Measurements from ENCODE around the gene DOHH.

DOHH gene

DNA sequence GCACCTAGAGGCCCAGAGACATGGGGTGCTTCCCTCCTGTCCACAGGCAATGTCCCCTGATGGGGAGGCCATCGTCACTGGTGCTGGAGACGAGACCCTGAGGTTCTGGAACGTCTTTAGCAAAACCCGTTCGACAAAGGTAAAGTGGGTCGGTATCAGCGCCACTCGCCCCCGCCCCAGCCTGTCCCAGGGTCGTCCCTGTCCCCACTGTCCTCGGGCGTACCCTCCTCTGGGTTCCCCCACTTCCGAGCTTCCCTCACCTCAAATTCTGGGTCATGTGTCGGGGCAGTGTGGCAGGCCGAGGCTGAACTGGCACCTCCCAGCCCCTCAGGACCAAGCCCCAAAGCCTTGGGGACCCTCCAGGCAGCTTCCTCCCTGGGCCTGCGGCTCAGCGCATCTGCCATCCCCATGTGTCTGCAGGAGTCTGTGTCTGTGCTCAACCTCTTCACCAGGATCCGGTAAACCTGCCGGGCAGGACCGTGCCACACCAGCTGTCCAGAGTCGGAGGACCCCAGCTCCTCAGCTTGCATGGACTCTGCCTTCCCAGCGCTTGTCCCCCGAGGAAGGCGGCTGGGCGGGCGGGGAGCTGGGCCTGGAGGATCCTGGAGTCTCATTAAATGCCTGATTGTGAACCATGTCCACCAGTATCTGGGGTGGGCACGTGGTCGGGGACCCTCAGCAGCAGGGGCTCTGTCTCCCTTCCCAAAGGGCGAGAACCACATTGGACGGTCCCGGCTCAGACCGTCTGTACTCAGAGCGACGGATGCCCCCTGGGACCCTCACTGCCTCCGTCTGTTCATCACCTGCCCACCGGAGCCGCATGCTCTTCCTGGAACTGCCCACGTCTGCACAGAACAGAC is 34.1 kb upstream of the DOHH start:
- Histone ChIP-seq H3K36me3 (ENCODE audit: insufficient read depth, low read length) (peaks cover 68% of the 10 kb centered on the region; the same call in 1 of the 2 replicates), H3K9ac (ENCODE audit: low read depth, low read length, poor library complexity, severe bottlenecking) (no peak overlapping the region), H3K4me3 (ENCODE audit: low read length, poor library complexity, severe bottlenecking) (no peak overlapping the region), H3K4me2 (ENCODE audit: low read depth, low read length, poor library complexity, severe bottlenecking) (no peak overlapping the region), H3K4me1 (ENCODE audit: insufficient read depth, low read length, poor library complexity, severe bottlenecking) (no peaks in the 10 kb centered on the region), H3K9me2 (replicated peaks; ENCODE audit: low read depth, low read length) (no peaks in the 10 kb centered on the region), H3K9me3 (ENCODE audit: insufficient read depth, low read depth, low read length) (no peaks in the 10 kb centered on the region), H3F3A (ENCODE audit: low read depth) (no peaks in the 10 kb centered on the region), H3K27me3 (ENCODE audit: insufficient read depth, low read length, poor library complexity, severe bottlenecking) (no peaks in the 10 kb centered on the region), H2AFZ (ENCODE audit: low read length) (no peak overlapping the region), H4K20me1 (ENCODE audit: insufficient read depth, low read length, poor library complexity, severe bottlenecking) (no peaks in the 10 kb centered on the region), H3K79me2 (ENCODE audit: insufficient read depth, low read length) (no peaks in the 10 kb centered on the region)
- TF ChIP-seq EZH2phosphoT487 (IDR thresholded peaks at IDR 0.05; ENCODE audit: borderline replicate concordance) (no peak), CTCF (conservative IDR thresholded peaks at IDR 0.05; ENCODE audit: low read length) (no peak)

- peaks cover 66% of the 10 kb centered on the region; the same call in 1 of the 2 replicates for H3K36me3 ChIP-seq (ENCODE audit: insufficient read depth, low read length)
- TF ChIP-seq EZH2phosphoT487 (IDR thresholded peaks at IDR 0.05; ENCODE audit: borderline replicate concordance) (no peak), CTCF (conservative IDR thresholded peaks at IDR 0.05; ENCODE audit: low read length) (no peak)
- H3K27me3 ChIP-seq (ENCODE audit: insufficient read depth, low read length, poor library complexity, severe bottlenecking) = no peaks in the 10 kb centered on the region
- no peaks in the 10 kb centered on the region for H3F3A ChIP-seq (ENCODE audit: low read depth)
- H3K9me3 ChIP-seq (ENCODE audit: insufficient read depth, low read depth, low read length) = no peaks in the 10 kb centered on the region
- H3K4me2 ChIP-seq (ENCODE audit: low read depth, low read length, poor library complexity, severe bottlenecking) = no peak overlapping the region
- H3K4me1 ChIP-seq (ENCODE audit: insufficient read depth, low read length, poor library complexity, severe bottlenecking) = no peaks in the 10 kb centered on the region
- H2AFZ ChIP-seq (ENCODE audit: low read length) = no peak overlapping the region
- no peaks in the 10 kb centered on the region for H4K20me1 ChIP-seq (ENCODE audit: insufficient read depth, low read length, poor library complexity, severe bottlenecking)
- no peaks in the 10 kb centered on the region for H3K79me2 ChIP-seq (ENCODE audit: insufficient read depth, low read length)
- no peaks in the 10 kb centered on the region for H3K9me2 ChIP-seq (replicated peaks; ENCODE audit: low read depth, low read length)
- H3K9ac ChIP-seq (ENCODE audit: low read depth, low read length, poor library complexity, severe bottlenecking) = no peak overlapping the region
- H3K4me3 ChIP-seq (ENCODE audit: low read length, poor library complexity, severe bottlenecking) = no peak overlapping the region
Measured at GRCh38 chr19:3533563-3534216, 33.2 kb upstream of the DOHH start.

DNA sequence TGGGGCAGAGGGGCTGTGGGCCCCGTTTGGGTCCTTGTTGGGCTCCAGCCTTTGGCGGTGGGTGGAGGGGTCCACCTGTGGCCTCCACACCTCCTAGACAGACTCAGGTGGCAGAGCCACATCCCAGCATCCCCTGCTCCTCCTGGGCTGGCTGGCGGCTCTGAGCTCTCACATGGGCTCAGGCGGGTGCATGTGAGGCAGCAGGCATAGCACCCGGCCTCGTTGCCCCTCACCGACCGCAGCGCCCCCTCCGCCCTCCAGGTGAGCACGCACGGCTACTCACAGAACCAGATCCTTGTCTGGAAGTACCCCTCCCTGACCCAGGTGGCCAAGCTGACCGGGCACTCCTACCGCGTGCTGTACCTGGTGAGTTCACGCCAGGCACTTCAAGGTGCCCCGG is 32.6 kb upstream of the DOHH start:
- no peaks in the 10 kb centered on the region for H3K9me3 ChIP-seq (ENCODE audit: insufficient read depth, low read depth, low read length)
- no peak overlapping the region for H3K4me2 ChIP-seq (ENCODE audit: low read depth, low read length, poor library complexity, severe bottlenecking)
- no peaks in the 10 kb centered on the region for H3K4me1 ChIP-seq (ENCODE audit: insufficient read depth, low read length, poor library complexity, severe bottlenecking)
- no peak overlapping the region for H3K4me3 ChIP-seq (ENCODE audit: low read length, poor library complexity, severe bottlenecking)
- H3K79me2 ChIP-seq (ENCODE audit: insufficient read depth, low read length) = no peaks in the 10 kb centered on the region
- no peaks in the 10 kb centered on the region for H3F3A ChIP-seq (ENCODE audit: low read depth)
- H2AFZ ChIP-seq (ENCODE audit: low read length) = no peak overlapping the region
- no peak overlapping the region for H3K9ac ChIP-seq (ENCODE audit: low read depth, low read length, poor library complexity, severe bottlenecking)
- H3K36me3 ChIP-seq (ENCODE audit: insufficient read depth, low read length) = peaks cover 62% of the 10 kb centered on the region; the same call in 1 of the 2 replicates
- H3K27me3 ChIP-seq (ENCODE audit: insufficient read depth, low read length, poor library complexity, severe bottlenecking) = no peaks in the 10 kb centered on the region
- TF ChIP-seq CTCF (conservative IDR thresholded peaks at IDR 0.05; ENCODE audit: low read length) (no peak), EZH2phosphoT487 (IDR thresholded peaks at IDR 0.05; ENCODE audit: borderline replicate concordance) (no peak)
- no peaks in the 10 kb centered on the region for H3K9me2 ChIP-seq (replicated peaks; ENCODE audit: low read depth, low read length)
- H4K20me1 ChIP-seq (ENCODE audit: insufficient read depth, low read length, poor library complexity, severe bottlenecking) = no peaks in the 10 kb centered on the region
